ENCODE results near the gene RBM12.

DNA sequence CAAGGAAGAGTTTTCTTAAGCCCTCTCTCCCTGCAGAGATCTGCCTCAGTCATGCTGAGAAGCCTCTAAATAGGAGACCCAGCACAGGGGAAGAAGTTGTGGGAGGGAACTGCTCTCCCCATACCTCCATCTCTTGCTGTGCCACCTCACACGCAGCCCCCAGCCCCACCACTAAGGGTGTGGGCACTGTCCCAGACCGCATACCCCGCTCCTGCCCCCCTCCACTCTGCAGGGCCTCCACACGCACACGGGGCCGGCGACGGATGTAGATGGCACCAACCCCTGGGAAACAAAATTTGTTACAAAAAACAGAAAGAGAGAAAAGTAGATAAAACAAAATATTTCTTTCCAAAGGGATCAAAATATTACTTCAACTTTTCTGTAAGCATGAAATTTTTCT, 10.2 kb upstream of the RBM12 start:
- TF ChIP-seq FOXP2 (optimal IDR thresholded peaks at IDR 0.05; ENCODE audit: borderline replicate concordance, extremely low read depth, extremely low read length, insufficient read depth) (no peak), POLR2AphosphoS5 (IDR thresholded peaks at IDR 0.05; ENCODE audit: low read depth, low read length) (no peak), SIN3A (IDR thresholded peaks at IDR 0.05; ENCODE audit: borderline replicate concordance, insufficient read depth, low read length) (no peak), TAF1 (IDR thresholded peaks at IDR 0.05; ENCODE audit: borderline replicate concordance, insufficient read depth, low read length) (no peak)
- TF ChIP-seq, protein P1, sequence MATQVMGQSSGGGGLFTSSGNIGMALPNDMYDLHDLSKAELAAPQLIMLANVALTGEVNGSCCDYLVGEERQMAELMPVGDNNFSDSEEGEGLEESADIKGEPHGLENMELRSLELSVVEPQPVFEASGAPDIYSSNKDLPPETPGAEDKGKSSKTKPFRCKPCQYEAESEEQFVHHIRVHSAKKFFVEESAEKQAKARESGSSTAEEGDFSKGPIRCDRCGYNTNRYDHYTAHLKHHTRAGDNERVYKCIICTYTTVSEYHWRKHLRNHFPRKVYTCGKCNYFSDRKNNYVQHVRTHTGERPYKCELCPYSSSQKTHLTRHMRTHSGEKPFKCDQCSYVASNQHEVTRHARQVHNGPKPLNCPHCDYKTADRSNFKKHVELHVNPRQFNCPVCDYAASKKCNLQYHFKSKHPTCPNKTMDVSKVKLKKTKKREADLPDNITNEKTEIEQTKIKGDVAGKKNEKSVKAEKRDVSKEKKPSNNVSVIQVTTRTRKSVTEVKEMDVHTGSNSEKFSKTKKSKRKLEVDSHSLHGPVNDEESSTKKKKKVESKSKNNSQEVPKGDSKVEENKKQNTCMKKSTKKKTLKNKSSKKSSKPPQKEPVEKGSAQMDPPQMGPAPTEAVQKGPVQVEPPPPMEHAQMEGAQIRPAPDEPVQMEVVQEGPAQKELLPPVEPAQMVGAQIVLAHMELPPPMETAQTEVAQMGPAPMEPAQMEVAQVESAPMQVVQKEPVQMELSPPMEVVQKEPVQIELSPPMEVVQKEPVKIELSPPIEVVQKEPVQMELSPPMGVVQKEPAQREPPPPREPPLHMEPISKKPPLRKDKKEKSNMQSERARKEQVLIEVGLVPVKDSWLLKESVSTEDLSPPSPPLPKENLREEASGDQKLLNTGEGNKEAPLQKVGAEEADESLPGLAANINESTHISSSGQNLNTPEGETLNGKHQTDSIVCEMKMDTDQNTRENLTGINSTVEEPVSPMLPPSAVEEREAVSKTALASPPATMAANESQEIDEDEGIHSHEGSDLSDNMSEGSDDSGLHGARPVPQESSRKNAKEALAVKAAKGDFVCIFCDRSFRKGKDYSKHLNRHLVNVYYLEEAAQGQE (IDR thresholded peaks at IDR 0.05; ENCODE audit: insufficient read depth in 1 of 2, low read depth in 2 of 2, low read length in 2 of 2) = no peak

All from PFSK-1 (cell line).